Heart left ventricle (tissue), 16 donors: ENCODE measurements around the gene SMIM21. TPM values are rescaled to one million over a fixed set of nuclear protein-coding genes. Genes with fewer than 3 reads are reported as not detected.

Experiments used
- ATAC-seq, 4 donors: fragments of 200-7000 bp; cut with Tn5 transposase; one replicate each; pipeline ENCODE4 v1.9.1; 2020 to 2022; ENCODE audit warnings: moderate library complexity in 4 of 4, mild to moderate bottlenecking in 3 of 4, moderate number of reproducible peaks in 1 of 4
- DNase-seq, 5 donors: peaks; one replicate each; pipeline ENCODE4 v3.0.0-alpha.2; 2020
- H3K27ac ChIP-seq, 12 donors: fragments of 200-600 bp; sonication (generic) in 4 of 12; one replicate each; pipeline versions ENCODE4 v1.5.0 to v1.8.0; 2016 to 2022; ENCODE audit warnings: mild to moderate bottlenecking in 2 of 12
- H3K27me3 ChIP-seq, 9 donors: fragments of 200-600 bp; sonication (generic) in 2 of 9; one replicate each; pipeline versions ENCODE4 v1.5.1 to v1.8.0; 2016 to 2022; ENCODE audit warnings: mild to moderate bottlenecking in 3 of 9
- H3K36me3 ChIP-seq, 9 donors: fragments of 200-600 bp; sonication (generic) in 2 of 9; one replicate each; pipeline versions ENCODE4 v1.5.0 to v1.8.0; 2018 to 2022; ENCODE audit warnings: mild to moderate bottlenecking in 2 of 9
- H3K4me1 ChIP-seq, 12 donors: fragments of 200-600 bp; sonication (generic) in 4 of 12; one replicate each; pipeline versions ENCODE4 v1.5.0 to v1.8.0; 2016 to 2022; ENCODE audit warnings: mild to moderate bottlenecking in 3 of 12
- H3K4me3 ChIP-seq, 12 donors: fragments of 200-600 bp; sonication (generic) in 4 of 12; one replicate each; pipeline versions ENCODE4 v1.5.0 to v1.8.0; 2017 to 2022; ENCODE audit warnings: mild to moderate bottlenecking in 9 of 12, moderate library complexity in 4 of 12
- H3K9me3 ChIP-seq, 12 donors: fragments of 200-600 bp; sonication (generic) in 4 of 12; one replicate each; pipeline versions ENCODE4 v1.5.0 to v1.8.0; 2016 to 2022; ENCODE audit warnings: mild to moderate bottlenecking in 1 of 12
- POLR2A ChIP-seq, 2 donors: fragments of 450-650 bp; IDR thresholded peaks; one replicate each; pipeline ENCODE4 v1.6.1; 2017; ENCODE audit warnings: antibody characterized with exemption in 2 of 2, mild to moderate bottlenecking in 2 of 2, moderate library complexity in 2 of 2
- WGBS, 4 donors: extraction: QIAGEN DNeasy Blood & Tissue Kit in 2 of 4; methylation state at CpG; one replicate each; pipeline versions ENCODE4 v1.1.5 to v1.1.7; 2013 to 2018; 5-methylcytosine and 5-hydroxymethylcytosine counted together
- intact Hi-C, 10 donors: fragments of 100-400 bp; cut with DNase I; formaldehyde crosslinking; loops; one replicate each; pipeline versions ENCODE4 v1.11.1 to v1.14.2; 2022
- long read RNA-seq, 3 donors: library from polyadenylated mRNA; unstranded; transcript quantifications; one replicate each; pipeline ENCODE4 v2.0.0, GENCODE V29; 2020 to 2021
- polyA plus RNA-seq, 2 donors: library from polyadenylated mRNA; stranded (reverse); fragments of 200-250 nt; gene quantifications; one replicate each; pipeline ENCODE4 v1.2.3, GENCODE V29; 2013
- total RNA-seq, 9 donors: library from RNA; depleted of rRNA in 2 of 9; stranded (reverse); fragments of >200 nt in 2 of 9; fragmentation: NEBNext Ultra II Directional in 3 of 9; extraction: Animal tissue kit (Norgen Biotek cat#: 25700) in 3 of 9; gene quantifications; one replicate each; pipeline versions ENCODE4 v1.1.0 to v1.2.4, GENCODE V29; 2016 to 2023
- TF ChIP-seq, protein P1 (sequence below), 12 donors: fragments of 200-600 bp; sonication (generic) in 4 of 12; IDR thresholded peaks; one replicate each; pipeline versions ENCODE4 v1.5.0 to v1.8.0; 2018 to 2022; ENCODE audit warnings: antibody characterized with exemption in 12 of 12, mild to moderate bottlenecking in 5 of 12
- donor health status: ischemic (EF 13 %, LVEDD 7.1; RV severe dilation, severe dysfunction).
- donor health status: healthy with polysubstance abuse.
- donor health status: DM: no; HTN: yes; CAD: no.
- donor health status: DM: no; HTN: no; CAD: no.
- donor health status: ischemic (EF 25% LVEDD 6.9; RV normal size, moderate dysfunction).
- donor health status: ischemic (EF 25% LVEDD 5.7; RV mildly dilated, moderate dysfunction).
- donor health status: healthy.
- donor health status: DM: yes; HTN: yes; CAD: no.
- donor health status: ischemic (EF 35%, LVEDD 5.7; RV mildly dilated, moderate dysfunction).
- donor health status: nonischemic (EF 11% LVEDD 7.7; RV severe dilation, severe dysfunction).
- donor health status: DM: yes; HTN: yes; CAD: no.
- donor health status: PGD.
- donor health status: ischemic (EF 29% LVEDD 5.4; RV normal size, mild dysfunction).
- donor health status: nonischemic (EF 23%, LVEDD 6.1; RV moderate dilation, normal function).

The SMIM21 gene
- total RNA-seq, result not detected
- polyA plus RNA-seq, result not detected
- long read RNA-seq, donor 1, result 0 reads
- long read RNA-seq, donor 2, result 0 reads
- long read RNA-seq, donor 3, result 0 reads

DNA sequence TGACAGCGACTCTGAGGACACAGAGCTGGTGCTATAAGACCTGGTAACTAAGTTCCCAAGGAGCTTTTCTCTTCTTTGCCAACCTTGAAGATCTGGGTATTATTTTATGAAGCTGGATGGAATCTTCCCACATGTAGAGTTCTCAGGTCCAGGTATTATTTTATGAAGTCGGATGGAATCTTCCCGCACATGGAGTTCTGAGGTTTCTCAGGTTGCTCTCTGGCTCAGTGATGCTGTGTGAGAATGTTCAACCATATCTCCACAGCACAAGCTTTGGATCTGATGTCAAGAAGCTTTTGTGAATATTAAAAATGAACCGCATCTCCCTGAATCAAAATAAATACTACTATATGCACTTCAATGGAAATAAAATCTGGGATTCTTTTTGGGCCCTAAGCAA lies at the start of gene SMIM21:
Gene SMIM21 (minus strand): TSS at position 101 of the 400 bp plus-strand sequence. CDS start 140 bp downstream, outside the sequence.
- intact Hi-C loops, result no loop called here
- WGBS, 4 donors, result 84 to 97% (median 87%) methylated on average over 4 of the region's 4 CpGs
- no peak for TF ChIP-seq POLR2A (IDR thresholded peaks at IDR 0.05)
- TF ChIP-seq, protein P1, sequence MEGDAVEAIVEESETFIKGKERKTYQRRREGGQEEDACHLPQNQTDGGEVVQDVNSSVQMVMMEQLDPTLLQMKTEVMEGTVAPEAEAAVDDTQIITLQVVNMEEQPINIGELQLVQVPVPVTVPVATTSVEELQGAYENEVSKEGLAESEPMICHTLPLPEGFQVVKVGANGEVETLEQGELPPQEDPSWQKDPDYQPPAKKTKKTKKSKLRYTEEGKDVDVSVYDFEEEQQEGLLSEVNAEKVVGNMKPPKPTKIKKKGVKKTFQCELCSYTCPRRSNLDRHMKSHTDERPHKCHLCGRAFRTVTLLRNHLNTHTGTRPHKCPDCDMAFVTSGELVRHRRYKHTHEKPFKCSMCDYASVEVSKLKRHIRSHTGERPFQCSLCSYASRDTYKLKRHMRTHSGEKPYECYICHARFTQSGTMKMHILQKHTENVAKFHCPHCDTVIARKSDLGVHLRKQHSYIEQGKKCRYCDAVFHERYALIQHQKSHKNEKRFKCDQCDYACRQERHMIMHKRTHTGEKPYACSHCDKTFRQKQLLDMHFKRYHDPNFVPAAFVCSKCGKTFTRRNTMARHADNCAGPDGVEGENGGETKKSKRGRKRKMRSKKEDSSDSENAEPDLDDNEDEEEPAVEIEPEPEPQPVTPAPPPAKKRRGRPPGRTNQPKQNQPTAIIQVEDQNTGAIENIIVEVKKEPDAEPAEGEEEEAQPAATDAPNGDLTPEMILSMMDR (IDR thresholded peaks at IDR 0.05), result no peak
- Histone ChIP-seq H3K27me3 (no peaks in the 10 kb centered on the region), H3K4me1 (no peaks in the 10 kb centered on the region), H3K36me3 (no peaks in the 10 kb centered on the region), H3K9me3 (no peaks in the 10 kb centered on the region), H3K4me3 (no peak within 1 kb of the TSS), H3K27ac (no peak within 1 kb of the TSS)
- no peak for ATAC-seq
- no peak for DNase-seq

- TF ChIP-seq, protein P1 (IDR thresholded peaks at IDR 0.05), result no peak
- TF ChIP-seq POLR2A (IDR thresholded peaks at IDR 0.05), result no peak
- Histone ChIP-seq H3K9me3 (no peaks in the 10 kb centered on the region), H3K27ac (no peak overlapping the region), H3K36me3 (no peaks in the 10 kb centered on the region), H3K4me3 (no peak overlapping the region), H3K27me3 (no peaks in the 10 kb centered on the region), H3K4me1 (no peaks in the 10 kb centered on the region)
- 57 to 75% (median 65%) methylated on average over 2 of the region's 2 CpGs for WGBS, 4 donors
- DNase-seq (no peak), ATAC-seq (no peak)
- intact Hi-C loops, result loop anchor here in 8 of 10 donors (5.0 to 10.0 kb wide), 9 partner anchors 60 to 818 kb away; partner anchors contain the start of gene PTGR3 (in 5 of the 8)
These were observed 47.7 kb upstream of the SMIM21 start for GRCh38 chr18:75475228-75475627.

DNA sequence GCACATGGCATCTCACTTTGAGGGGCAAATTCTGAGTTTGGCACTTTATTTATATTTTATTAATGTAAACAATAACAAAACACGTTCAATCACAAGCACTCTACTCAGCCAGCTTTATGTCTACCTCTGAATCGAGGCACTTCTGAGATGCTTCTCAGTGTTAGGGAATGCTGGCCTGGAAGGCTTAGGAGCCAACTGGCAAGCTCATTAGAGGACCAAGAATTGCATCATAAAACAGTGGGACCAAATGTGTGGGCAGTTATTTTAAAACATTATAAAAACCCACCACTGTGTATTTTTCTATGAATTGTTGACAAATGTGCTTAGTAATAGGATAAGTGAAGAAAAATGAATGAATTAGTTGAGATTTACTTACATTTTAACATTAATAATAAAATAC lies 46.8 kb upstream of the SMIM21 start:
- no peak for TF ChIP-seq POLR2A (IDR thresholded peaks at IDR 0.05)
- TF ChIP-seq, protein P1 (IDR thresholded peaks at IDR 0.05), result no peak
- DNase-seq (no peak), ATAC-seq (no peak)
- Histone ChIP-seq H3K27me3 (no peaks in the 10 kb centered on the region), H3K36me3 (no peaks in the 10 kb centered on the region), H3K4me1 (no peaks in the 10 kb centered on the region), H3K4me3 (no peak overlapping the region), H3K9me3 (no peaks in the 10 kb centered on the region), H3K27ac (no peak overlapping the region)
- intact Hi-C loops, result loop anchor here in 4 of 10 donors (1.0 to 10.0 kb wide), 6 partner anchors 8 to 580 kb away; partner anchors contain the start of gene PTGR3 (in 1 of the 4)
- WGBS, 4 donors, result 74 to 83% (median 78%) methylated on average over 2 of the region's 2 CpGs

GRCh38 chr18:75473316-75473715 lies 45.8 kb upstream of the SMIM21 start:
- 56 to 66% (median 62%) methylated on average over 4 of the region's 4 CpGs for WGBS, 4 donors
- TF ChIP-seq POLR2A (IDR thresholded peaks at IDR 0.05), result no peak
- TF ChIP-seq, protein P1 (IDR thresholded peaks at IDR 0.05), result no peak
- intact Hi-C loops, result loop anchor here in 4 of 10 donors (10.0 kb wide), 5 partner anchors 59 to 579 kb away; partner anchors contain the start of gene PTGR3 (in 1 of the 4)
- DNase-seq (no peak), ATAC-seq (no peak)
- Histone ChIP-seq H3K27me3 (no peaks in the 10 kb centered on the region), H3K4me3 (no peak overlapping the region), H3K27ac (no peak overlapping the region), H3K4me1 (no peaks in the 10 kb centered on the region), H3K36me3 (no peaks in the 10 kb centered on the region), H3K9me3 (no peaks in the 10 kb centered on the region)
